ENCODE results near the gene CDH13.

The CDH13 gene

DNA sequence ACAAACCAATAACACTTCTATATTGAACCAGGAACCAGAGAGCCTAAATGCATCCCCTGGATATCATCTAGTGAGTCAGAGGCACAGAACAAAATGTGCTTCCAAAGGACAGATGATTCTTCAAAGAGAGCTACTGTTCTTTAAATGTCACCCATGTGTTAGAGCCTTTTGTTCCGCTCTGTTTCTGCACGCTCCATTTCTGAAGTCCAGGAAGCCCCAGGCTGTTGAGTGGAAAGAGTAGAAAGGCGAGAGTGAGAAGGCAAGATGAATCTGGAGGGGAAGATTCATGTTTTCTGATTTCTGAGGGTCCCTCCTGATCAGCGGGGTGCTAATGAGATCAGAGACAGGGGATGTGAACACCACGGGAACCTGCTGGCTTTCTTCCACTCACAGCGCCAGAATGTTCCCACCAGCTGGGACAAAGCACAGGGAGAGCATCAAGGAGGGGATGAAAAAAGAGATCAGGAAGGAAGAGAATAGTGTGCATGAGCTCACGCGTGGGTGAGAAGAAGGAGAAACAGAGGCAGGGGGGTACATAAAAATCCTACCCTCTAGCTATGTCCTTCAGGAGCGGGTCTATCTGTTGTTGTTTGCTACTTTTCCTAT lies 621.1 kb downstream of the CDH13 start:
- WGBS (ENCODE audit: extremely low coverage, insufficient coverage, low lambda C conversion rate) = no CpG with 5 or more reads among the region's 9 CpGs

DNA sequence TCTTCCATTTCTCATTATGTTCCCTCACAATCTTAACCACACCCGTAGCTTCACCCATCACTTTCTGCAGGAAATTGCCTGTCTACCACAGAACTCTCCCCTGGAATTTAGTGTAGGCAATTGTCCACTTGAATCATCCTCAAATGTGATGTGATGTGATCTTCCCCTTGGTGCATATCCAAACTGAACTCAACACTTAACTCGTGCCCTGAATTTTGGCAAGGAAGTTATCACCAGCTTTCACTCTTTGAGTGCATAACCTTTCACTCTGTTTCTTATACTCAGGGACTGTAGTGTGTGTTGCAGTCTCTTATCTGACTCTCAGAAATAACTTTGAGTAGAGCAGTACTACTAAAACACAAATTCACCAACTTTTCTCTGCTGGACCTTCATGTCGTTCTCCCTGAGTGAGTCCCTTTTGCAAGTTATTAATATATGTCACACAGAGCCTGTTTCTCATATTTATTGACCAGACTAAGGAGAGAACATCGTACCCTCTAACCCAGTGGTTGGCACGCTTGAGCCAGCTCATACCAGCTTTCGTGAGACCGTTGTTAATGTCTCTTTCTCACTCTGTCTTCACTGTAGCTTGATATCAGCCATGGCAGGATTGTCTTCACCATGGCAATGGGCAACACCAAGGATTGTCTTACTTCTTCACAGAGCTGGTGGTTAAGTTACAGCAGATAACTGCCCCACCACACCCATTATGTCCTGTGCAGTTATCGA lies 622.1 kb downstream of the CDH13 start:
- Histone ChIP-seq H3K27ac (ENCODE audit: low read depth, low read length) (no peak overlapping the region), H3K4me2 (ENCODE audit: low read length) (no peak overlapping the region), H3K79me1 (ENCODE audit: low read length) (no peaks in the 10 kb centered on the region), H3K4me1 (ENCODE audit: control insufficient read depth, low read depth, low read length) (no peaks in the 10 kb centered on the region), H3K23ac (ENCODE audit: low read length) (no peak overlapping the region), H3K27me3 (ENCODE audit: insufficient read depth, low read length, poor library complexity) (no peaks in the 10 kb centered on the region), H2AK5ac (ENCODE audit: low read length) (no peak overlapping the region), H3K9ac (ENCODE audit: low read length) (no peak overlapping the region), H3K56ac (ENCODE audit: low read length) (no peak overlapping the region), H2BK15ac (replicated peaks; ENCODE audit: low read depth) (no peak overlapping the region), H3K79me2 (ENCODE audit: control insufficient read depth, insufficient read depth, low read length) (no peaks in the 10 kb centered on the region), H3K4me3 (ENCODE audit: low read length) (no peak overlapping the region), H3K18ac (ENCODE audit: low read length) (no peak overlapping the region), H4K8ac (ENCODE audit: low read depth, low read length) (no peak overlapping the region), H2BK120ac (ENCODE audit: low read depth, low read length) (no peak overlapping the region), H4K5ac (ENCODE audit: low read length) (no peak overlapping the region), H3K36me3 (ENCODE audit: control insufficient read depth, insufficient read depth, low read length) (no peaks in the 10 kb centered on the region), H2BK5ac (ENCODE audit: low read length) (no peak overlapping the region), H3K4ac (ENCODE audit: low read depth, low read length) (no peak overlapping the region)
- DNase-seq = no peak
- WGBS (ENCODE audit: extremely low coverage, insufficient coverage, low lambda C conversion rate) = no CpG with 5 or more reads among the region's 8 CpGs

More for the DNA sequence above, 621.1 kb downstream of the CDH13 start:
- no peak for DNase-seq
- H2BK120ac ChIP-seq (ENCODE audit: low read depth, low read length) = no peak overlapping the region
- H4K8ac ChIP-seq (ENCODE audit: low read depth, low read length) = no peak overlapping the region
- no peak overlapping the region for H4K5ac ChIP-seq (ENCODE audit: low read length)
- no peaks in the 10 kb centered on the region for H3K36me3 ChIP-seq (ENCODE audit: control insufficient read depth, insufficient read depth, low read length)
- no peak overlapping the region for H3K56ac ChIP-seq (ENCODE audit: low read length)
- H3K79me1 ChIP-seq (ENCODE audit: low read length) = no peaks in the 10 kb centered on the region
- H2BK5ac ChIP-seq (ENCODE audit: low read length) = no peak overlapping the region
- H2BK15ac ChIP-seq (replicated peaks; ENCODE audit: low read depth) = no peak overlapping the region
- no peak overlapping the region for H3K9ac ChIP-seq (ENCODE audit: low read length)
- H3K27me3 ChIP-seq (ENCODE audit: insufficient read depth, low read length, poor library complexity) = no peaks in the 10 kb centered on the region
- no peaks in the 10 kb centered on the region for H3K4me1 ChIP-seq (ENCODE audit: control insufficient read depth, low read depth, low read length)
- no peak overlapping the region for H2AK5ac ChIP-seq (ENCODE audit: low read length)
- H3K27ac ChIP-seq (ENCODE audit: low read depth, low read length) = no peak overlapping the region
- no peak overlapping the region for H3K4me2 ChIP-seq (ENCODE audit: low read length)
- no peak overlapping the region for H3K18ac ChIP-seq (ENCODE audit: low read length)
- H3K79me2 ChIP-seq (ENCODE audit: control insufficient read depth, insufficient read depth, low read length) = no peaks in the 10 kb centered on the region
- no peak overlapping the region for H3K4me3 ChIP-seq (ENCODE audit: low read length)
- H3K4ac ChIP-seq (ENCODE audit: low read depth, low read length) = no peak overlapping the region
- H3K23ac ChIP-seq (ENCODE audit: low read length) = no peak overlapping the region

DNA sequence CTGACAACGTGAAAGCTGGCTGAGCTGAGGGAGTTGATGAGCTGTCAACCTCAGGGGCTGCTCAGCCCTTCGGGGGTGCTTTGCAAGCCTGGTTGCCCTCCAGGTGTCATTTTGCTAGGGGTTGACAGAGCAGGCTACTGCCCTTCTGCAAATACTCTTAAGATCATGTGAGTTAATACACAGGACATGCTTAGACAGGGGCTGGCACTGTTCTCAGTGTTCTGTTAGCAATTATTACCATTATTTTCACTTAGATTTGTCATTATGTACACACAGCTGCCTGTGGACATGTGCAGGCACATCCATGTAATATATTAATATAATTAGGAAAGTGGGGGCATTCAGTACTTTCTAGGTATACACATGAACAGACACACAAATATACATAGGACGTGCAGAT lies 626.8 kb downstream of the CDH13 start:
- H3K27me3 ChIP-seq (ENCODE audit: insufficient read depth, low read length, poor library complexity) = no peaks in the 10 kb centered on the region
- no peak overlapping the region for H3K23ac ChIP-seq (ENCODE audit: low read length)
- no peaks in the 10 kb centered on the region for H3K4me1 ChIP-seq (ENCODE audit: control insufficient read depth, low read depth, low read length)
- H2BK15ac ChIP-seq (replicated peaks; ENCODE audit: low read depth) = no peak overlapping the region
- H3K4me3 ChIP-seq (ENCODE audit: low read length) = no peak overlapping the region
- H3K79me1 ChIP-seq (ENCODE audit: low read length) = no peaks in the 10 kb centered on the region
- no peak overlapping the region for H3K18ac ChIP-seq (ENCODE audit: low read length)
- H3K4ac ChIP-seq (ENCODE audit: low read depth, low read length) = no peak overlapping the region
- no peak overlapping the region for H3K56ac ChIP-seq (ENCODE audit: low read length)
- no peak overlapping the region for H2BK120ac ChIP-seq (ENCODE audit: low read depth, low read length)
- no peaks in the 10 kb centered on the region for H3K79me2 ChIP-seq (ENCODE audit: control insufficient read depth, insufficient read depth, low read length)
- H3K4me2 ChIP-seq (ENCODE audit: low read length) = no peak overlapping the region
- no peak overlapping the region for H3K9ac ChIP-seq (ENCODE audit: low read length)
- H4K8ac ChIP-seq (ENCODE audit: low read depth, low read length) = no peak overlapping the region
- H3K27ac ChIP-seq (ENCODE audit: low read depth, low read length) = no peak overlapping the region
- WGBS (ENCODE audit: extremely low coverage, insufficient coverage, low lambda C conversion rate) = no CpG with 5 or more reads among the region's 3 CpGs
- H2AK5ac ChIP-seq (ENCODE audit: low read length) = no peak overlapping the region
- H2BK5ac ChIP-seq (ENCODE audit: low read length) = no peak overlapping the region
- no peaks in the 10 kb centered on the region for H3K36me3 ChIP-seq (ENCODE audit: control insufficient read depth, insufficient read depth, low read length)
- no peak overlapping the region for H4K5ac ChIP-seq (ENCODE audit: low read length)
- no peak for DNase-seq

DNA sequence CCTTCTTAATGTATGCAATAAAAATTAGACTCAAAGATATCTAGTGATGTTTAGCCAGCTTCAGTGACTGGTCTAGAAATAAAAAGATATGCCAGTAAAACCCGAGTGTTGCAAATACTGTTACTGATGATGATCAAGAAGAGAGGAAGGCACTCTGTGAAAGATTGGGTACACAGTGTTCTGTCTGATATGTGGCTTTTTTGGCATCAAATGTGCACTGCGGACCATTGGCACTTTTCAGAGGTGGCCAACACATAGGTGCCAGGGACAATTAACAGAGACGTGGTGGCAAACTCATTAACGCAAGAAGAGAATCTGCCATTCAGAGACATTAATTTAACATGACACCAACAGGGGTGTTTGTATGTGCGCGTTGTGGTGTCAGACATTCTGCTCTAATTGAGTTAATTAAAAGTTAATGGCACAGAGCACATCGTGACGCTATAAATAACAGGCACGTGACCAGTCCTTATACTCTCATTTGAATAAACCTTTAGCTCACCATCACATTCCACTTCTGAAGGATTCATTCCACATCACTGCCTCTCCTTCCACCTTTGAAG lies 631.7 kb downstream of the CDH13 start:
- H2BK5ac ChIP-seq (ENCODE audit: low read length) = no peak overlapping the region
- H3K4me1 ChIP-seq (ENCODE audit: control insufficient read depth, low read depth, low read length) = no peaks in the 10 kb centered on the region
- no peak overlapping the region for H3K23ac ChIP-seq (ENCODE audit: low read length)
- DNase-seq = no peak
- WGBS (ENCODE audit: extremely low coverage, insufficient coverage, low lambda C conversion rate) = no CpG with 5 or more reads among the region's 9 CpGs
- H3K27me3 ChIP-seq (ENCODE audit: insufficient read depth, low read length, poor library complexity) = no peaks in the 10 kb centered on the region
- H3K56ac ChIP-seq (ENCODE audit: low read length) = no peak overlapping the region
- H2BK120ac ChIP-seq (ENCODE audit: low read depth, low read length) = no peak overlapping the region
- H3K4ac ChIP-seq (ENCODE audit: low read depth, low read length) = no peak overlapping the region
- no peak overlapping the region for H2BK15ac ChIP-seq (replicated peaks; ENCODE audit: low read depth)
- H3K79me2 ChIP-seq (ENCODE audit: control insufficient read depth, insufficient read depth, low read length) = no peaks in the 10 kb centered on the region
- H3K27ac ChIP-seq (ENCODE audit: low read depth, low read length) = no peak overlapping the region
- no peak overlapping the region for H3K18ac ChIP-seq (ENCODE audit: low read length)
- no peak overlapping the region for H4K5ac ChIP-seq (ENCODE audit: low read length)
- H3K9ac ChIP-seq (ENCODE audit: low read length) = no peak overlapping the region
- no peak overlapping the region for H3K4me2 ChIP-seq (ENCODE audit: low read length)
- H3K36me3 ChIP-seq (ENCODE audit: control insufficient read depth, insufficient read depth, low read length) = no peaks in the 10 kb centered on the region
- no peak overlapping the region for H3K4me3 ChIP-seq (ENCODE audit: low read length)
- no peak overlapping the region for H2AK5ac ChIP-seq (ENCODE audit: low read length)
- H3K79me1 ChIP-seq (ENCODE audit: low read length) = no peaks in the 10 kb centered on the region
- H4K8ac ChIP-seq (ENCODE audit: low read depth, low read length) = no peak overlapping the region

DNA sequence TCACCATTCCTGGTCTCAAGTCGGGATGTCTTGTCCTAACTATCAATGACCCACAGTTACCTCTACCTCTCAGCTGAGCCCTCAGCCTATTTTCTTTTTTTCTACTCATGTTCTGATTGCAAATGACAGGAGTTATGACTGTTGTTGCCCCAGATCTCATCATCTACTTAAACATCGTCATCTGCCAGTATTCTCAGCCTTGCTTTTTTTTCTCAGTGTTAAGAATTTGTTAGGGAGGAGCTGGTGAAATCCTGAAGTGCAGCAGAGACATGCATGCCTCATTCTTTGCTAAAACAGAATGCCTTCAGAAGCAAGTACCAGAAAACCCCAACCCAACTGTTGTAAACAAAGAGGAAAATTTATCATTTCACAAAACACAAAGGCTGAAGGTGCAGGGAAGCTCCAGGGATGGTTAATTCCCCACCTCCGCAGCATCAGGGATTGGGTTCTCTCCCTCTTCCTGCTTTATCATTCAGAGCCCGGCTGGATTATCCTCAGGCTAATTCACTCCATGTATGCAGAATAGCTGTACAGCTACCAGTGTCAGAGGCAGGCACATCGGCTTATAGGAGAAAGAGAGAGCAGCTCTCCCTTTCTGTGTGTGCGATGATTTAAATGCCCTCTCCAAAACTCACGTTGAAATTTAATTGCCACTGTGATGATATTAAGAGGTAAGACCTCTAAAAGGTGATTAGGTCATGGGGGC lies 640.2 kb downstream of the CDH13 start:
- Histone ChIP-seq H3K56ac (ENCODE audit: low read length) (no peak overlapping the region), H3K4ac (ENCODE audit: low read depth, low read length) (no peak overlapping the region), H2BK5ac (ENCODE audit: low read length) (no peak overlapping the region), H3K23ac (ENCODE audit: low read length) (no peak overlapping the region), H2BK120ac (ENCODE audit: low read depth, low read length) (no peak overlapping the region), H4K5ac (ENCODE audit: low read length) (no peak overlapping the region), H3K36me3 (ENCODE audit: control insufficient read depth, insufficient read depth, low read length) (no peaks in the 10 kb centered on the region), H3K79me1 (ENCODE audit: low read length) (no peaks in the 10 kb centered on the region), H3K79me2 (ENCODE audit: control insufficient read depth, insufficient read depth, low read length) (no peaks in the 10 kb centered on the region), H3K18ac (ENCODE audit: low read length) (no peak overlapping the region), H3K27ac (ENCODE audit: low read depth, low read length) (no peak overlapping the region), H3K4me2 (ENCODE audit: low read length) (no peak overlapping the region), H4K8ac (ENCODE audit: low read depth, low read length) (no peak overlapping the region), H3K4me1 (ENCODE audit: control insufficient read depth, low read depth, low read length) (no peaks in the 10 kb centered on the region), H2BK15ac (replicated peaks; ENCODE audit: low read depth) (no peak overlapping the region), H2AK5ac (ENCODE audit: low read length) (no peak overlapping the region), H3K27me3 (ENCODE audit: insufficient read depth, low read length, poor library complexity) (no peaks in the 10 kb centered on the region), H3K4me3 (ENCODE audit: low read length) (no peak overlapping the region), H3K9ac (ENCODE audit: low read length) (no peak overlapping the region)
- no CpG with 5 or more reads among the region's 7 CpGs for WGBS (ENCODE audit: extremely low coverage, insufficient coverage, low lambda C conversion rate)
- DNase-seq = no peak

Data from mesendoderm (in vitro differentiated cells).